ENCODE measurements around the gene ATP1A3. TPM values are rescaled to one million over a fixed set of nuclear protein-coding genes. Genes with fewer than 3 reads are reported as not detected.

The ATP1A3 gene
- total RNA-seq, 1 experiment from 2014 or later = 34.7 TPM

DNA sequence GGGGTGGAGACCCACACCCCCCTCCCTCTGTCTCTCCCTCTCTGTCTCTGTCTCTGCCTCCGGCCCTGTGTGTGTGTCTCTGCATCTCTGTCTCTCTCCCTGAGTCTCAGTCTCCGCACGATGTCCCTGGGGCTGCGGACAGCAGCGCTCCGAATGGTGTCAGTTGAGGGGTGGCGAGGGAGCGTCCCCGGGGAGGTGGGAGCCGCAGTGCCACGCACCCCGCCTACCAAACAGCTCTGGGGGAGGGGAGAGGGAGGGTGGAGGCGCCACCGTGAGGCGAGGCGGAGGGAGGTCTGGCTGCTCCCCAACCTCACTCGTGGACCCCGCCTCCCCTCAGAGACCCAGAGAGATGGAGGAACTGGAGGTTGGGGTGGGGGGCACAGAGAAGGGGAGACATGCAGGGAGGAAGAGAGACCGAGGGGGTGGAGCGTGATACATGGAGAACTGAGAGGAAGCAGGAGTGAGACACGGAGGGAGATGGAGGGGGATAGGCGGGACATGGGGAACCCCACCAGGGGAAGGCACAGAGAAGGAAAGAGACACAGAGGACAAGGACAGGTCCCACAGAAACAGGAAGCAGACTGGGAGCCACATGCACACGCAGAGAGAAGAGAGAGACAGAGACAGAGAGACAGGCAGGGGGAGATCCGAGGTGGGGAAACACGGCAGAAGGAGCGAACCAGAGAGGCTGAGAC, 73.0 kb downstream of the ATP1A3 start:
- Histone ChIP-seq H3K27me3 (ENCODE audit: insufficient read depth, low read length) (no peaks in the 10 kb centered on the region), H3K9ac (ENCODE audit: low read length) (no peak overlapping the region), H3K9me2 (ENCODE audit: insufficient read depth) (no peaks in the 10 kb centered on the region), H3K27ac (ENCODE audit: low read depth, low read length) (no peak overlapping the region), H3K9me3 (ENCODE audit: control insufficient read depth in 1 of 2, insufficient read depth in 1 of 2, low read depth in 1 of 2, low read length in 2 of 2) (no peaks in the 10 kb centered on the region), H2AFZ (ENCODE audit: low read depth, low read length, poor library complexity, severe bottlenecking) (no peak overlapping the region), H4K20me1 (ENCODE audit: insufficient read depth) (no peaks in the 10 kb centered on the region), H3K79me2 (ENCODE audit: insufficient read depth, low read length) (no peaks in the 10 kb centered on the region), H3K36me3 (ENCODE audit: control insufficient read depth in 1 of 2, insufficient read depth in 2 of 2, low read length in 2 of 2) (no peaks in the 10 kb centered on the region), H3K4me2 (ENCODE audit: low read length) (no peak overlapping the region), H3K4me3 (replicated peaks in 1 of 2; ENCODE audit: low read depth in 1 of 2, low read length in 2 of 2) (no peak overlapping the region), H3K4me1 (ENCODE audit: control insufficient read depth in 1 of 2, insufficient read depth in 2 of 2, low read length in 2 of 2) (no peaks in the 10 kb centered on the region)
- no peak for DNase-seq (ENCODE audit: low read depth, low spot score)
- ChIA-PET CTCF (no interaction called here), RAD21 (ENCODE audit: low non-redundant PET in 1 of 2, low total read pairs in 2 of 2, uncharacterized antibody in 2 of 2, unreplicated experiment in 2 of 2) (no interaction called here), POLR2A (no interaction called here)
- TF ChIP-seq, protein P1, sequence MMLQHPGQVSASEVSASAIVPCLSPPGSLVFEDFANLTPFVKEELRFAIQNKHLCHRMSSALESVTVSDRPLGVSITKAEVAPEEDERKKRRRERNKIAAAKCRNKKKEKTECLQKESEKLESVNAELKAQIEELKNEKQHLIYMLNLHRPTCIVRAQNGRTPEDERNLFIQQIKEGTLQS (IDR thresholded peaks at IDR 0.05) = no peak
- TF ChIP-seq ZFX (IDR thresholded peaks at IDR 0.05) (no peak), EZH2 (IDR thresholded peaks at IDR 0.05) (no peak), ELF1 (IDR thresholded peaks at IDR 0.05; ENCODE audit: borderline replicate concordance, low read depth) (no peak), SIN3A (IDR thresholded peaks at IDR 0.05; ENCODE audit: low read depth) (no peak), TCF7L2 (IDR thresholded peaks at IDR 0.05; ENCODE audit: borderline replicate concordance, extremely low read depth, insufficient read depth, insufficient read length) (no peak), POLR2A (IDR thresholded peaks at IDR 0.05; ENCODE audit: borderline replicate concordance, extremely low read depth, insufficient read depth, insufficient read length) (no peak), CBX3 (IDR thresholded peaks at IDR 0.05; ENCODE audit: low read depth) (no peak), EGR1 (IDR thresholded peaks at IDR 0.05; ENCODE audit: low read depth) (no peak), JUND (IDR thresholded peaks at IDR 0.05) (no peak), YY1 (IDR thresholded peaks at IDR 0.05; ENCODE audit: extremely low read depth, insufficient replicate concordance, low read depth, low read length) (no peak), CEBPB (IDR thresholded peaks at IDR 0.05; ENCODE audit: low read depth) (no peak), RAD21 (IDR thresholded peaks at IDR 0.05; ENCODE audit: low read depth) (no peak), EZH2phosphoT487 (IDR thresholded peaks at IDR 0.05; ENCODE audit: borderline replicate concordance) (no peak)
- TF ChIP-seq, protein P2, sequence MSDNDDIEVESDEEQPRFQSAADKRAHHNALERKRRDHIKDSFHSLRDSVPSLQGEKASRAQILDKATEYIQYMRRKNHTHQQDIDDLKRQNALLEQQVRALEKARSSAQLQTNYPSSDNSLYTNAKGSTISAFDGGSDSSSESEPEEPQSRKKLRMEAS (IDR thresholded peaks at IDR 0.05) = no peak
- TF ChIP-seq, protein P3, sequence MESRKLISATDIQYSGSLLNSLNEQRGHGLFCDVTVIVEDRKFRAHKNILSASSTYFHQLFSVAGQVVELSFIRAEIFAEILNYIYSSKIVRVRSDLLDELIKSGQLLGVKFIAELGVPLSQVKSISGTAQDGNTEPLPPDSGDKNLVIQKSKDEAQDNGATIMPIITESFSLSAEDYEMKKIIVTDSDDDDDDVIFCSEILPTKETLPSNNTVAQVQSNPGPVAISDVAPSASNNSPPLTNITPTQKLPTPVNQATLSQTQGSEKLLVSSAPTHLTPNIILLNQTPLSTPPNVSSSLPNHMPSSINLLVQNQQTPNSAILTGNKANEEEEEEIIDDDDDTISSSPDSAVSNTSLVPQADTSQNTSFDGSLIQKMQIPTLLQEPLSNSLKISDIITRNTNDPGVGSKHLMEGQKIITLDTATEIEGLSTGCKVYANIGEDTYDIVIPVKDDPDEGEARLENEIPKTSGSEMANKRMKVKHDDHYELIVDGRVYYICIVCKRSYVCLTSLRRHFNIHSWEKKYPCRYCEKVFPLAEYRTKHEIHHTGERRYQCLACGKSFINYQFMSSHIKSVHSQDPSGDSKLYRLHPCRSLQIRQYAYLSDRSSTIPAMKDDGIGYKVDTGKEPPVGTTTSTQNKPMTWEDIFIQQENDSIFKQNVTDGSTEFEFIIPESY (IDR thresholded peaks at IDR 0.05; ENCODE audit: extremely low read depth, insufficient replicate concordance, low read length) = no peak
- TF ChIP-seq, protein P4, sequence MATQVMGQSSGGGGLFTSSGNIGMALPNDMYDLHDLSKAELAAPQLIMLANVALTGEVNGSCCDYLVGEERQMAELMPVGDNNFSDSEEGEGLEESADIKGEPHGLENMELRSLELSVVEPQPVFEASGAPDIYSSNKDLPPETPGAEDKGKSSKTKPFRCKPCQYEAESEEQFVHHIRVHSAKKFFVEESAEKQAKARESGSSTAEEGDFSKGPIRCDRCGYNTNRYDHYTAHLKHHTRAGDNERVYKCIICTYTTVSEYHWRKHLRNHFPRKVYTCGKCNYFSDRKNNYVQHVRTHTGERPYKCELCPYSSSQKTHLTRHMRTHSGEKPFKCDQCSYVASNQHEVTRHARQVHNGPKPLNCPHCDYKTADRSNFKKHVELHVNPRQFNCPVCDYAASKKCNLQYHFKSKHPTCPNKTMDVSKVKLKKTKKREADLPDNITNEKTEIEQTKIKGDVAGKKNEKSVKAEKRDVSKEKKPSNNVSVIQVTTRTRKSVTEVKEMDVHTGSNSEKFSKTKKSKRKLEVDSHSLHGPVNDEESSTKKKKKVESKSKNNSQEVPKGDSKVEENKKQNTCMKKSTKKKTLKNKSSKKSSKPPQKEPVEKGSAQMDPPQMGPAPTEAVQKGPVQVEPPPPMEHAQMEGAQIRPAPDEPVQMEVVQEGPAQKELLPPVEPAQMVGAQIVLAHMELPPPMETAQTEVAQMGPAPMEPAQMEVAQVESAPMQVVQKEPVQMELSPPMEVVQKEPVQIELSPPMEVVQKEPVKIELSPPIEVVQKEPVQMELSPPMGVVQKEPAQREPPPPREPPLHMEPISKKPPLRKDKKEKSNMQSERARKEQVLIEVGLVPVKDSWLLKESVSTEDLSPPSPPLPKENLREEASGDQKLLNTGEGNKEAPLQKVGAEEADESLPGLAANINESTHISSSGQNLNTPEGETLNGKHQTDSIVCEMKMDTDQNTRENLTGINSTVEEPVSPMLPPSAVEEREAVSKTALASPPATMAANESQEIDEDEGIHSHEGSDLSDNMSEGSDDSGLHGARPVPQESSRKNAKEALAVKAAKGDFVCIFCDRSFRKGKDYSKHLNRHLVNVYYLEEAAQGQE (IDR thresholded peaks at IDR 0.05; ENCODE audit: low read depth) = no peak
- TF ChIP-seq, protein P5, sequence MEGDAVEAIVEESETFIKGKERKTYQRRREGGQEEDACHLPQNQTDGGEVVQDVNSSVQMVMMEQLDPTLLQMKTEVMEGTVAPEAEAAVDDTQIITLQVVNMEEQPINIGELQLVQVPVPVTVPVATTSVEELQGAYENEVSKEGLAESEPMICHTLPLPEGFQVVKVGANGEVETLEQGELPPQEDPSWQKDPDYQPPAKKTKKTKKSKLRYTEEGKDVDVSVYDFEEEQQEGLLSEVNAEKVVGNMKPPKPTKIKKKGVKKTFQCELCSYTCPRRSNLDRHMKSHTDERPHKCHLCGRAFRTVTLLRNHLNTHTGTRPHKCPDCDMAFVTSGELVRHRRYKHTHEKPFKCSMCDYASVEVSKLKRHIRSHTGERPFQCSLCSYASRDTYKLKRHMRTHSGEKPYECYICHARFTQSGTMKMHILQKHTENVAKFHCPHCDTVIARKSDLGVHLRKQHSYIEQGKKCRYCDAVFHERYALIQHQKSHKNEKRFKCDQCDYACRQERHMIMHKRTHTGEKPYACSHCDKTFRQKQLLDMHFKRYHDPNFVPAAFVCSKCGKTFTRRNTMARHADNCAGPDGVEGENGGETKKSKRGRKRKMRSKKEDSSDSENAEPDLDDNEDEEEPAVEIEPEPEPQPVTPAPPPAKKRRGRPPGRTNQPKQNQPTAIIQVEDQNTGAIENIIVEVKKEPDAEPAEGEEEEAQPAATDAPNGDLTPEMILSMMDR (IDR thresholded peaks at IDR 0.05 in 2 of 3, conservative IDR thresholded peaks at IDR 0.05 in 1 of 3; ENCODE audit: borderline replicate concordance in 1 of 3, insufficient read depth in 1 of 3, low read depth in 2 of 3, low read length in 2 of 3) = no peak
- no TSS peak for BruUV-seq (replicated peaks)
- intact Hi-C loops (cut with micrococcal nuclease) = no loop called here
- no peak for ATAC-seq
